Smooth muscle cell (in vitro differentiated cells): Measurements from ENCODE around the gene WASL. TPM values are rescaled to one million over a fixed set of nuclear protein-coding genes. Genes with fewer than 3 reads are reported as not detected.

Source experiments
- DNase-seq: peaks from one replicate; lab custom pipeline; 2025; ENCODE audit not compliant: unreplicated experiment; lab: John Stamatoyannopoulos, UW
- H2AFZ ChIP-seq: fragments of 200-600 bp; sonication (generic); 2 replicates; pipeline ENCODE4 v1.6.0; 2016; ENCODE audit warnings: antibody characterized with exemption, low read depth, mild to moderate bottlenecking
- H3F3A ChIP-seq: fragments of 200-600 bp; sonication (generic); 2 replicates; pipeline ENCODE4 v1.6.0; 2017; ENCODE audit warnings: antibody characterized with exemption, low read depth
- H3K27ac ChIP-seq: fragments of 200-600 bp; sonication (generic); 2 replicates; pipeline ENCODE4 v1.5.1; 2016; ENCODE audit warnings: low read depth, mild to moderate bottlenecking
- H3K27me3 ChIP-seq: fragments of 200-600 bp; sonication (generic); 2 replicates; pipeline ENCODE4 v1.6.1; 2016; ENCODE audit warnings: low read depth, mild to moderate bottlenecking
- H3K36me3 ChIP-seq: fragments of 200-600 bp; sonication (generic); 2 replicates; pipeline ENCODE4 v1.5.1; 2016; ENCODE audit warnings: low read depth
- H3K4me1 ChIP-seq: fragments of 200-600 bp; sonication (generic); 2 replicates; pipeline ENCODE4 v1.5.1; 2016; ENCODE audit warnings: low read depth
- H3K4me2 ChIP-seq: fragments of 200-600 bp; sonication (generic); 2 replicates; pipeline ENCODE4 v1.6.0; 2016; ENCODE audit warnings: mild to moderate bottlenecking
- H3K4me3 ChIP-seq: fragments of 200-600 bp; sonication (generic); 2 replicates; pipeline ENCODE4 v1.5.1; 2016; ENCODE audit warnings: mild to moderate bottlenecking
- H3K79me2 ChIP-seq: fragments of 200-600 bp; sonication (generic); 2 replicates; pipeline ENCODE4 v1.6.0; 2016; ENCODE audit warnings: low read depth, mild to moderate bottlenecking
- H3K9ac ChIP-seq: fragments of 200-600 bp; sonication (generic); 2 replicates; pipeline ENCODE4 v1.6.0; 2016; ENCODE audit warnings: low read depth
- H3K9me3 ChIP-seq: fragments of 200-600 bp; sonication (generic); replicated peaks from 2 replicates; pipeline ENCODE4 v1.5.1; 2016; ENCODE audit warnings: low read depth
- H4K20me1 ChIP-seq: fragments of 200-600 bp; sonication (generic); 2 replicates; pipeline ENCODE4 v1.6.0; 2016; ENCODE audit warnings: low read depth
- CTCF ChIP-seq: fragments of 200-600 bp; sonication (generic); IDR thresholded peaks from 2 replicates; pipeline ENCODE4 v1.5.1; 2017; ENCODE audit warnings: borderline replicate concordance, mild to moderate bottlenecking, antibody characterized with exemption; ENCODE audit not compliant: insufficient read depth, poor library complexity, severe bottlenecking
- WGBS: methylation state at CpG from one replicate; pipeline ENCODE4 v1.1.7; 2016; ENCODE audit warnings: low lambda C conversion rate; 5-methylcytosine and 5-hydroxymethylcytosine counted together
- polyA plus RNA-seq: library from polyadenylated mRNA; unstranded; fragments of >200 nt; fragmentation: Nextera tagmentation; extraction: Ambion mirVana; gene quantifications from 2 replicates; pipeline ENCODE4 v1.2.1, GENCODE V29; 2016
- total RNA-seq: library from RNA; depleted of rRNA; stranded (reverse); fragments of >200 nt; gene quantifications from 2 replicates; pipeline ENCODE4 v1.2.3, GENCODE V29; 2014

WASL gene
- total and polyA plus RNA-seq, 2 experiments from 2014 or later, result 22.7 to 35.3 TPM

DNA sequence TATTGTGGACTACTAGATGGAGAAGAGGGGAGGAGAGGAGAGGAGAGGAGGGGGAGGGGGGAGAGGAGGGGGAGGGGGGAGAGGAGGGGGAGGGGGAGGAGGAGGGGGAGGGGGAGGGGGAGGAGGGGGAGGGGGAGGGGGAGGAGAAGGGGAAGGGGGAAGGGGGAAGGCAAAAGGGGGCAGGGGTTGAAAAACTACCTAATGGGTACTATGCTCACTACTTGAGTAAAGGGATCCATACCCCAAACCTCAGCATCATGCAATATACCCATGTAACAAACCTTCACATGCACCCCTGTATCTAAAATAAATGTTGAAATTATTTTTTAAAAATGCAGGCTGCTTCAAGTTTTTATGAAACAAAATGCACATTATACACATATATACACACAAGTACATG is 108.2 kb downstream of the WASL start:
- Histone ChIP-seq H3K79me2 (no peaks in the 10 kb centered on the region), H2AFZ (no peak overlapping the region), H3K27me3 (no peaks in the 10 kb centered on the region), H3K27ac (no peak overlapping the region), H4K20me1 (no peaks in the 10 kb centered on the region), H3K4me3 (no peak overlapping the region), H3K4me1 (peaks cover 27% of the 10 kb centered on the region), H3K9ac (no peak overlapping the region), H3K36me3 (no peaks in the 10 kb centered on the region), H3K9me3 (no peaks in the 10 kb centered on the region), H3K4me2 (no peak overlapping the region), H3F3A (peaks cover 12% of the 10 kb centered on the region)
- TF ChIP-seq CTCF, result no peak
- no peak for DNase-seq

GRCh38 chr7:123639631-123640030 is 109.2 kb downstream of the WASL start:
- no peaks in the 10 kb centered on the region for H3K36me3 ChIP-seq
- no peaks in the 10 kb centered on the region for H4K20me1 ChIP-seq
- H2AFZ ChIP-seq, result no peak overlapping the region
- H3K27ac ChIP-seq, result no peak overlapping the region
- peaks cover 12% of the 10 kb centered on the region for H3F3A ChIP-seq
- DNase-seq, result no peak
- no peak for TF ChIP-seq CTCF
- no peaks in the 10 kb centered on the region for H3K27me3 ChIP-seq
- H3K9me3 ChIP-seq, result no peaks in the 10 kb centered on the region
- H3K4me2 ChIP-seq, result no peak overlapping the region
- H3K4me3 ChIP-seq, result no peak overlapping the region
- peaks cover 18% of the 10 kb centered on the region for H3K4me1 ChIP-seq
- 92% methylated on average over 2 of the region's 2 CpGs for WGBS
- H3K79me2 ChIP-seq, result no peaks in the 10 kb centered on the region
- H3K9ac ChIP-seq, result no peak overlapping the region

- peaks cover 5% of the 10 kb centered on the region for H3K4me1 ChIP-seq
- WGBS, result 26% methylated on average over 2 of the region's 2 CpGs
Observed at GRCh38 chr7:123637878-123638277, 110.9 kb downstream of the WASL start.

More at GRCh38 chr7:123637878-123638277, 110.9 kb downstream of the WASL start:
- no peak for TF ChIP-seq CTCF
- H3F3A ChIP-seq, result peaks cover 7% of the 10 kb centered on the region
- no peak overlapping the region for H3K27ac ChIP-seq
- no peaks in the 10 kb centered on the region for H3K9me3 ChIP-seq
- H3K9ac ChIP-seq, result no peak overlapping the region
- H4K20me1 ChIP-seq, result no peaks in the 10 kb centered on the region
- no peak overlapping the region for H2AFZ ChIP-seq
- no peaks in the 10 kb centered on the region for H3K36me3 ChIP-seq
- no peak overlapping the region for H3K4me3 ChIP-seq
- H3K79me2 ChIP-seq, result no peaks in the 10 kb centered on the region
- no peak overlapping the region for H3K4me2 ChIP-seq
- DNase-seq, result no peak
- H3K27me3 ChIP-seq, result no peaks in the 10 kb centered on the region
